G401 (cell line): ENCODE measurements around the gene ITSN1. TPM values are rescaled to one million over a fixed set of nuclear protein-coding genes. Genes with fewer than 3 reads are reported as not detected.
A peak's percentile ranks its signal among the peaks of the same experiment; 100 is the strongest.
"Not testable (repeated sequence)": the region's sequence is repeated elsewhere in the genome, so short reads cannot be mapped to it uniquely, and the experiment has no call there.

Source experiments
- DNase-seq: peaks from one replicate; pipeline ENCODE4 v3.0.0-alpha.2; 2015; ENCODE audit warnings: low spot score
- in situ Hi-C: cut with HindIII; loops from 2 replicates; pipeline ENCODE4 v1.10.0; 2016; ENCODE audit warnings: low sequenced_read_pairs, mixed read lengths
- total RNA-seq: library from RNA; depleted of rRNA; stranded (reverse); fragments of >200 nt; shearing (Covaris generic); gene quantifications from 2 replicates; pipeline ENCODE4 v1.2.3, GENCODE V29; 2014

Gene ITSN1
- total RNA-seq, 1 experiment from 2014 or later = 64.3 TPM

DNA sequence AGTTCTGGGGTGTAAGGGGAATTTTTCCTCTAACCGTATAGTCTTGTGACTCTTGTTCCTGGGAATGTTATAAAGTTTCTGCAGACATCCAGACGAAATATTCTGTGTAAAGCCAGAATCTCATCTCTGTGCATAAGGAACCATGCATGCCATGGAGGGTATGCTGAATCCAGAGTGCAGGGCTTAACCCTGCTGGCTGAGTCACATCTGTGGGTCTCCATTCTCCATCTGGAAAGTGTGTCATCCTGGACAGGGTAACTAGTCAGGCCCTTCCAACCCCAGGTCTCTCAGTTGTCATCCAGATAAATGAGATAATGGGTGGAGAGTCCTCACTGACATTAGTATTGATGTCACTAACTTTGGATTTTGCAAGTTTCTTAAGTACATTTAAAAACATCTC is 224.5 kb downstream of the ITSN1 start:
- no peak for DNase-seq
- in situ Hi-C loops = no loop called here

DNA sequence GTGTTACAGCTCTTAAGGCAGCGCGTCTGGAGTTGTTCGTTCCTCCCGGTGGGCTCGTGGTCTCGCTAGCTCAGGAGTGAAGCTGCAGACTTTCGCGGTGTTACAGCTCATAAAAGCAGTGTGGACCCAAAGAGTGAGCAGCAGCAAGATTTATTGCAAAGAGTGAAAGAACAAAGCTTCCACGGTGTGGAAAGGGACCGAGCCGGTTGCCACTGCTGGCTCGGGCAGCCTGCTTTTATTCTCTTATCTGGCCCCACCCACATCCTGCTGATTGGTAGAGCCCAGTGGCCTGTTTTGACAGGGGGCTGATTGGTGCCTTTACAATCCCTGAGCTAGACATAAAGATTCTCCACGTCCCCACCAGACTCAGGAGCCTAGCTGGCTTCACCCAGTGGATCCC is 225.6 kb downstream of the ITSN1 start:
- DNase-seq, in situ Hi-C loops: not testable (repeated sequence)

DNA sequence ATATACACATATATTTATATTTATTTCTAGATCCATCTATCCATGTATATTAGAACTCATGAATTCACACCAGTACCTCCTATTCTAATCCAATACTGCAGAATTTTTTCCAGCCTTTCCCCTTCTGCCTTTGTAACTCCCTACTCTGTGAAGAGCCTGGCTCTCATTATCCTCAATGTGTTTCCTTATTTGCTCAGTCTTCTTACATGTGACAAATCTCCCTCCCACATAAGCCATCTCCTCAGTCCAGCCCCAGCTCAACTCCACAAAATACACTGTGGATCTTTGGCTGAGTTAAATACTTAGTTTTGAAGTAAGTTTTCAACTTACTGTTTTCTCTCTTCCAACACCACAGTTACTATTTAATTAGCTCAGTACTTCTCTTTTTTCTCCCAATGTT is 227.6 kb downstream of the ITSN1 start:
- DNase-seq = no peak
- in situ Hi-C loops = no loop called here

DNA sequence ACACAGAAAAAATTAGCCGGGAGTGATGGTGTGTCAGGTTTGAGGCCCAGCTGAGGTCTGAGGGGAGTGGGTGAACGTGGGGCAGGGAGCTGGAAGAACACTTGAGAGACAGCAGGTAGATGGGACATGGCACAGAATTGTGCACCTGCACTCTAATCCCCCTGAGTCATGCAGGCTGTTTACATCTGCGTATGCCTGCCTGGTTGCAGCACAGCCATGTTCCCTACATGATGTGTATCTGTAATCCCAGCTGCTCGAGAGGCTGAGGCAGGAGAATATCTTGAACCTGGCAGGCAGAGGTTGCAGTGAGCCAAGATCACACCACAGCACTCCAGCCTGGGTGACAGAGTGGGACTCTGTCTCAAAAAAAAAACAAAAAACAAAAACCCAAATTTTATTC is 228.5 kb downstream of the ITSN1 start:
- in situ Hi-C loops = no loop called here
- DNase-seq = no peak

DNA sequence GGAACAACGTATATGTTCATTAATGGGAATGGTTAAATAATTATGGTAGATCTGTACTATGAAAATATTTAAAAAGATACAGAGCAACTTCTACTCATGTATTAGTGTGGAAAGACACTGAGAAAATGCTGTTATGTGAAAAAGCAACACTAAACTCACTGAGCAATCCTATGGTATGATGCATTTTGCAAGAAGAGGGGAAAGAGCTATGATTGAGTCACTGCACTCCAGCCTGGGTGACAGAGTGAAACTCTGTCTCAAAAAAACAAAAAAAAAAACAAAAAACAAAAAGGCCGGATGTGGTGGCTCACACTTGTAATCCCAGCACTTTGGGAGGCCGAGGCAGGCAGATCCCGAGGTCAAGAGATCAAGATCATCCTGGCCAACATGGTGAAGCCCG is 228.9 kb downstream of the ITSN1 start:
- no peak for DNase-seq
- in situ Hi-C loops = no loop called here

DNA sequence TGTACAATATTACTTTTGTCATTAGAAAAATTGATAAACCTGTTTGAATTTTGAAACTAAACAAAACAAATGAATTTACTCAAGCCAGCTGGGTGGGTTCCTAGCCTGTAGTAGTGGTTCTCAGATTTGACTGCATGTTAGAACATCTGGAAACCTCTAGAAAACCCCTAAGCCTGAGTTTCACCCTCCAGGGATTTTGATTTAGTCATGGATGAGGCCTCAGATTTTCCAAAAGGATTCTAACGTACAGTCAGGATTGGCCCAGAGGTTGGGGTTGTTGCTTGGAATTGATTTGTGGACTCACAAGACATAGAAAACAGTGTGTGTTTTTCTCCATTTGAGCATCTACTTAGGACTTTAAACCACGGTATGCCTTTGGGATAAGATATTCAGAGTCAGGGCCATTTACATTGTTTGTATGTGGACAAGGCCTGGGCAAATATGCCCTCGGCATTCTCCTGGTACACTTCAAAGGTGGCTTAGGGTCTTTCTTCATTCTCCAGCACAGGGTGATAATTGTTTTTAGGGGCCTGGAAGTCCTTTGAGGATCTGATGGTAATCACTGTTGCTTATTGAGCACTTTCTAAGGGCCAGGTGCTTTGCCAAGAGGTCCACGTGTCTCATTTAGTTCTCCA is 230.7 kb downstream of the ITSN1 start:
- no peak for DNase-seq
- in situ Hi-C loops = no loop called here

DNA sequence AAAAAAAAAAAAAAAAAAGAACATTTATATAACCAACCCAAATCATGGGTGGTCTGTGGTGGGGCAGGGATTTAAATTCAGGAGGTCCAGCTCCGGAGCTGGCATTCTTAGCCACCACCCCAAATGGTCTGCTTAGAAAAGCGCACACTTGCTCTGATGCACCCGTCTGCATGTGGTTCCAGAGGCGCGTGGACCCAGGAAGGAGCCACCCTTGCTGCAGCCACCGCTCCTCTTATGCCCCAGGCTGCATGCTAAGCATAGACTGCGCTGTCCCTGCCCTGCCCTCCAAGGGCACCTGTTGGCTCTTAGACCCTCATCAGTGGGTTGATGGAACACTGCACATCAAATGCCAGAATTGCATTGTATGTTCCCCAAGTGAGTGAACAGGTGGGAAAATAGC is 231.9 kb downstream of the ITSN1 start:
- in situ Hi-C loops = no loop called here
- no peak for DNase-seq

DNA sequence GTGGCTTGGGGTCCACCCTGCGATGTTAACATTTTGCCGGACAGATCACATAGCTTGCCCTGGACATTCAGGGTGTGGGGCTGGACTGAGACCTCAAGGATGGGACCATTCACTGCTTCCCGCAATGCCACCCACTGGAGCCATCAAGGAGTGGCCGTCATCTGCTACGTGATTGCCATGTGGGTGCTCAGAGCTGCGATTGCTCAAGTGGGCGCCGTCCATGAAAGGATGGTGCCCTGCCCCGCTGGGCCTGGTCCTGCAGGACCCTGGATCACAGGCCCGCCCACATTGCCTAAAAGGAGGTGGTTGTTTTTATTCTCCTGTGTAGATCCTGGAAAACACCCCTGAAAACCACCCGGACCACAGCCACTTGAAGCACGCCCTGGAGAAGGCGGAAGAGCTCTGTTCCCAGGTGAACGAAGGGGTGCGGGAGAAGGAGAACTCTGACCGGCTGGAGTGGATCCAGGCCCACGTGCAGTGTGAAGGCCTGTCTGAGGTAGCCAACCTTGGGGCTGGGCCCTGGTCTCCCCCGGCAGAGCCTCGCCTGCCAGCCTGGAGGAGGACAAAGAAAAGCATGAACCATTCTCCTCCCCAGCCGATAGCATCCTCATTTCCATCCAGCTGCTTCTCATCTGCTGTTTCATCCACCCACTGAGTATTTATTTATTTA is 232.9 kb downstream of the ITSN1 start:
- in situ Hi-C loops = no loop called here
- no peak for DNase-seq

DNA sequence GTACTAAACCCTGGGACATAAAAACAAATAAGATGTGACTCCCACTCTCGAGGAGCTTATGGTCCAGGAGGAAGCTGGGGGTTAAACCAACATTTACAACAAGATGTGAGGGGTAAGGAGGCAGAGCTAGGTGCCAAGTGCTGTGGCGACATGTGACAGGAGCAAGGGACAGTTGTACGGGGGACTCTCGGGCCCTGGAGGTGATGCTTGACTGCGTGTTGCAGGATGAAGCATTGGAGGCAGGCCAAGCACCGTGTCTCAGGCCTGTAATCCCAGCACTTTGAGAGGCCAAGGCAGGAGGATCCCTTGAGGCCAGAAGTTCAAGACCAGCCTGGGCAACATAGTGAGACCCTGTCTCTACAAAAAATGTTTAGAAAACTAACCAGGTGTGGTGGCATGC is 236.5 kb downstream of the ITSN1 start:
- in situ Hi-C loops = no loop called here
- no peak for DNase-seq

DNA sequence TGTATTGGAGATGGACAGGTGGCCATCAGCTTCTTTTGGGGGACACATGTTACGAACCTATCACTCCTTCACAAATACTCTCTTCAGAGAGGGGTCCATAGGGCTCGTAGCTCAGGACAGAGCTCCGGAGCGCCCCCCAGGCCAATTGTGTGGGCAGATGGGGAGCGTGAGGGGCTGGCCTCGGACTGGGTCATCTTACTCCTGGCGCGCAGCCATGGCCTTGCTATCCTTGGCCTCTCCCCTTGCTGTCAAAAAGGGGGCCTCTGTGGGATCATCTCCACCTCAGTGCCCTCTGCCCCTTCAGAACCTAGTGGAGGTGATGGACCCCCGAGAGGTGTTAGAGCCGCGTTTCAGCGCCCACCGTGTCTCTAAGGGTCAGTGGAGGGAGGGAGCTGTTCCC is 238.3 kb downstream of the ITSN1 start:
- DNase-seq = no peak
- in situ Hi-C loops = no loop called here

DNA sequence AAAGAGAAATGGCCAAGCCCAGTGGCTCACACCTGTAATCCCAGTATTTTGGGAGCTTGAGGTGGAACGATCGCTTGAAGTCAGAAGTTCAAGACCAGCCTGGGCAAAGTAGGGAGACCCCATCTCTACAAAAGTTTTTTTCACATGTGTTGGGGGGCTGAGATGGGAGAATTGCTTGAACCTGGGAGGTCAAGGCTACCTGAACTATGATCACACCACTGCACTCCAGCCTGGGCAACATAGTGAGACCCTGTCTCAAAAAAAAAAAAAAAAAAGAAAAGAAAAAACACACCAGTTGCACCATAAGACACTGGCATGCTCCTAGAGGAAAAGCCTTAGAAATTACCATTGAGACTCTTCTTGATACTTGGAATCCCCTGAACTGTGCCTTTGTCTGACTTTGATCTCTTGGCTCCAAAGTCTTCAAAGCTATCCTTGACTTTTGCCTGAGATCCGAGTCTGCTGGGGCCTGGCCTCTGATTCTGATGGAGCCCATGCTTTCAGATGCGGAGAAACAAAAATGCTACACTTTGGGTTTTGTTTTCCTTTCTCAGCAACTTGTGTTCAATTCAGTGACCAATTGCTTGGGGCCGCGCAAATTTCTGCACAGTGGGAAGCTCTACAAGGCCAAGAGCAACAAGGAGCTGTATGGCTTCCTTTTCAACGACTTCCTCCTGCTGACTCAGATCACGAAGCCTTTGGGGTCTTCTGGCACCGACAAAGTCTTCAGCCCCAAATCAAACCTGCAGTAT is 239.6 kb downstream of the ITSN1 start:
- in situ Hi-C loops = no loop called here
- DNase-seq = no peak

DNA sequence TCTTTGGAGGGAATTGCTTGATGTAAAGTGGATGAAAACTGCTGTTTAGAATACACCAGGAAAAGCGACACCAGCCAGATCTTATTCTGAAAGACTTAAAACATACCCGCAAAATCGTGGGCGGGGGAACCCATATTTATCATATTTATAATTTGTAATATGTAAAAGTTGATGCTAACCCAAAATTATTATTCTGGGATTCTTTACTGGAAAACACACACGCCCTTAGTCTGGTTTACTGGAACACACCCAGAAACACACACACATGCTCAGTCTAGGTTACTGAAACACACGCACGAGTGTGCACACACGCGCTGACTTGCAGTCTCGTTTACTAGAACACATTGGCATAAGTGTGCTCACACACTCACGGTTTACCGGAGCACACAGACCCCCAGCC is 240.8 kb downstream of the ITSN1 start:
- in situ Hi-C loops = no loop called here
- DNase-seq = no peak

DNA sequence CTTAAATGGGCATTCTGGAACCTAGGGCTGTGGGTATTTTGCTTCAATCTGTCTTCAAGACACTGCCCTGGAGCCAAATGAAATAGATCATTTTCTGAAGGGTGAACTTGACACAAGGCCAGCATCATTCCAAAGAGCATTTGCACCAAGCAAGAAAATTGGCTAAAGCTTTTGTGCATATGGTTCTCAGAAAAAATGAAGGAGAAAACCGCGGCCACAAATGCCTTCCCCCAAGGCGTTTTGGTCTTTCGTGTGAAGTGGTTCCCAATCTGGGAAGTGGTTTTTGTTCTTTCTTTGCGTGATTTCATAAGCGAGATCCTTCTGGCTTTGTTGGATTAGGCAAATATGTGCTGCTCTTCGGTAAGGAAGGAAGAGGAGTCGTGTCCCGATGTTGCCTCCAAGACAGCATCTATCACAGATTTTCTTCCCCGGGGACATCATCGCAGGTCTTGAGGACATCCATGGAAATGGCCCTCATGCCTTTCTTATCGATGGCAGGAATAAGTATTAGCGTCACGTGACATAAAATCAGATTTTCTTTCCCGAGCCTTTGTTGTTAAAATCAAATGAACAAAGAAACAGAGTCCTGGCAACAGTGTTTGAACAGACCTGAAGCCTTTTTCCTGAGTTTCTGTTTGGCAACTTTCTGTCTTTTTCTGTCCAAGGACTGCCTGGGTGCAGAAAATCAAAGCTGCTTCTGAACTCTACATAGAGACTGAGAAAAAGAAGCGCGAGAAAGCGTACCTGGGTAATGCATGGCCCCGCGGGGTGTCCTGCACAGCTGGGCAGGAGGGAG is 242.3 kb downstream of the ITSN1 start:
- DNase-seq = peak; percentile 81
- in situ Hi-C loops = no loop called here

DNA sequence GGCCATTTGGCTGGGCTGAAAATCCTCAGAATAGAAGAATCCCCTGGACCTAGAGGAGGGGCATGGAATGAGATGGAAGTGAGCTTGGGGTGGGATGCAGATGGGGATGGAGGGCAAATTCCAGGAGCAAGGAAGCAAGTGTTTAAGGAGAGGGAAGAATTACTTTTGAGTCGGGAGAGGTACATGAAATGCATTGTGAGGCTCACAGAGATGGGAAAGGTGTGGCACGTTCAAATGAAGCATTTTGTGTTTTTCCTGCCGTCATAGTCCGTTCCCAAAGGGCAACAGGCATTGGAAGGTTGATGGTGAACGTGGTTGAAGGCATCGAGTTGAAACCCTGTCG is 242.8 kb downstream of the ITSN1 start:
- in situ Hi-C loops = no loop called here
- no peak for DNase-seq

DNA sequence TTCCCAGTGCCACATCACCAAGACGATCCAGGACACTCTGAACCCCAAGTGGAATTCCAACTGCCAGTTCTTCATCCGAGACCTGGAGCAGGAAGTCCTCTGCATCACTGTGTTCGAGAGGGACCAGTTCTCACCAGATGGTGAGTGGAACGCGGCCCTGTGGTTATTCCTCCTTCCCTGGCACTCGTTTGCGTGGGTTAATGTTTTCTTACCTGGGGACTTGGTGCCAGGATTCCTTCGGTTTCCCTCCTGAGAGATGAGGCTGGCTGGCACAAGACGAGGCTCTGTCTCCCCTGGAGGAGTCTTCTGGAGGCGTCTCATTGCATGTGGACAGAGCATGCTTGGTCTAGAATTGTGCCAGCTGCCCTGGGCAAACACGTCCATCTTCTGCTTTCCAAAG is 244.0 kb downstream of the ITSN1 start:
- DNase-seq = peak; percentile 30
- in situ Hi-C loops = no loop called here

DNA sequence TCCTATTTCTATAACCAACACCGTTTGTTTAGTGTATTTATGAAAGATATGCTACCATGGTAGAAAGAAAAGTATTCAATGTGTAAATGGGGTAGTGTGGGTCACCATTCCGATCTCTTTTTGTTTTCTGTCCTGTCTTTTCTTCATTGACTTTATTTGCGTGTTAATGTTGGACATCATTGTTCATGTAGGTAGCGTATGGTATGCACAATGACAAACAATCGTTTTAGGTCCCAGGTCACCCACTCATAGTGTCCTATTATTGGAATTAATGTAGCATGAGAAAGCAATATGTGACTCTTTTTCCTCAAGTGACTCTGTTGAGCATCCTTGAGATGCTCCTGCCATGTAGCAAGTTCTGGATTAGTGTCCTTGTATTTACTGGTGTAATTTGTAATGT is 247.9 kb downstream of the ITSN1 start:
- no peak for DNase-seq
- in situ Hi-C loops = no loop called here

DNA sequence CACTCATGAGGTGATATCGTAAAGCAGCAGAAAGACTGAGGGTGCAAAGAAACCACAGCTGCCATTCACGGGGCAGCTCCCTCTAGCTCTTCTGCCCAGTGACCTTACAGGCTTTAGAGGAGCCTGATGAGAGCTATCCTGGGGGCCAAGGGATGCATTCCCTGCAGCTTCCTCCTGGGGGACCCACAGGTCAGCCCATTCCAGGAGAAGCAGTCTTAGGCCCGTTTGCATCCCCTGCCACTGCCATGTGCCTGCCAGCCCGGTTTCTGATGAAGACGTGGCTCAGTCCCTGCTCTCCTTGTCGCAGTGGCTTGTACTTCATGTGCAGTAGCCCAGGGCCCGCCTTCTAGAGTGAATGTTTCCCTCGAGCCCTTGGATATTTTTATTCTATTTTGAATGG is 250.6 kb downstream of the ITSN1 start:
- in situ Hi-C loops = no loop called here
- DNase-seq = no peak

DNA sequence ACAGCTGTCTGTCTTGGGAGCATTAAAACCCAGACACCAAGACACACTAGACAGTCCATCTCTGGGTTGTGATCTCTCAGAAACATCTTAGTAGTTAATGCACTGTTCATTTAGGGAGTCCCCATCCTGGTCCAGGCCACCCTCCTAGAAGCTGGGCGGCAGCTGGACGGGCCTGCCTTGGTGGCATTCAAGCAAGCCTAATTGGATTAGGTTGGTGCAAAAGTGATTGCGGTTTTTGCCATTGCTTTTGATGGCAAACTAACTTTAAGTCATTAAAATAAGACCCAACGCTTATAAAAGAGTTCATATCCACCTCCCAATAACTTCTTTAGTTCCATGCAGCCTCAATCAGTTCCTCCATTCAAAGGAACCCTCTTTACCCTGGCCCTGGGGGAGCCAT is 251.6 kb downstream of the ITSN1 start:
- in situ Hi-C loops = no loop called here
- DNase-seq = no peak

DNA sequence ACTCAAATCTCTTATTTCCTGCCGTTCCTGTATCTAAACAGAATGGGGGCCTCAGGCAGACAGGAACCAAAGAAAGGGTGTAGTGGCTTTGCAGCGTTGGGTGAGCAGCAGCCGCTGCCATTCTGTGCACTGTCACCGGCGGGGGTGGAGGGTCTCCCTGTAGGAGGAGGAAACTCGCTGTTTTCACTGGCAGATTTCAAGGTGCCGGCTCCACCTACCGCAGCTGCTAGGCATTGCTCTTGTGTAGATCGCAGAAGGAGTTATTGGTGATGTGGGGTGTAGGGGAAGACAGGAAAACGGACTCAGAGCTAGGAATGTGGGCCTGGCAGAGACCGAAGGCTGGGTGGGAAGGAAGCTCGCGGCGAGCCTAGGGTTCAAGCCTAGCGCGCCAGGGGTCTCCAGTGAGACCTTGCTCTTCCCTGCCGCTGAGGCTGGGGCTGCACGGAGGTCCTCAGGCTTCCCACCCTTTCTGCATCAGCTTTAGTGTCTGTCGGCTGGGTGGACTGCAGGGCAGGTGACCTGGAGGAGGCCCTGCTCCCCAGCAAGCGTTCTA is 252.5 kb downstream of the ITSN1 start:
- in situ Hi-C loops = no loop called here

DNA sequence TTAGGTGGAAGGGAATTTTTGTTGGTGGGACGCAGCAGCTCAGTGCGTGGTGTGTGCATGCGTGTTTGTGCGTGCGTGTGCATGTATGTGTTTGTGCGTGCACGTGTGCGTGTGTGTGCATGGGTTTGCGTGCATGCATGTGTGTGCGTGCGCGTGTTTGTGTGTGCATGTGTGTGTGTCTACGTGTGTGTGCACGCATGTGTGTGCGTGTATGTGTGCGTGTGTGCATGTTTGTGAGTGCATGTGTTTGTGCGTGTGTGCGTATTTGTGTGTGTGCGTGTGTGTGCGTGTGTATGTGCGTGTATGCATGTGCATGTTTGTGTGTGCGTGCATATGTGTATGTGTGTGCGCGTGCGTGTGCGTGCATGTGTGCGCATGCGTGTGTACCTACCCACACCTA is 253.1 kb downstream of the ITSN1 start:
- DNase-seq = no peak
- in situ Hi-C loops = no loop called here

More for the DNA sequence above, 252.5 kb downstream of the ITSN1 start:
- peak; percentile 77 for DNase-seq
